Activated CD4-positive, alpha-beta memory T cell treated with anti-CD3 and anti-CD28 coated beads, Interleukin-2, amount 10 ng/mL, durations not matched to agents 7 days and 5 days (primary cell): ENCODE measurements around the gene SIL1. TPM values are rescaled to one million over a fixed set of nuclear protein-coding genes. Genes with fewer than 3 reads are reported as not detected.

Experiments used
- CTCF ChIA-PET: fragments of 350-600 bp; sonication (Branson Sonifier 250); formaldehyde crosslinking; loops from one replicate; lab custom pipeline; 2021; ENCODE audit warnings: antibody characterized with exemption, inconsistent platforms; lab: Charles Lee
- POLR2A ChIA-PET: fragments of 350-600 bp; sonication (Branson Sonifier 250); formaldehyde crosslinking; loops from one replicate; lab custom pipeline; 2021; ENCODE audit warnings: antibody characterized with exemption; lab: Charles Lee
- DNase-seq: peaks from one replicate; pipeline ENCODE4 v3.0.0-alpha.2; 2020
- H3K27ac Mint-ChIP-seq: one replicate; pipeline ENCODE4 v1.8.0; 2021; ENCODE audit warnings: mild to moderate bottlenecking, mixed read lengths
- H3K27me3 Mint-ChIP-seq: one replicate; pipeline ENCODE4 v1.8.0; 2021; ENCODE audit warnings: mixed read lengths
- H3K36me3 Mint-ChIP-seq: one replicate; pipeline ENCODE4 v1.8.0; 2021; ENCODE audit warnings: low read depth, mixed read lengths
- H3K4me1 Mint-ChIP-seq: one replicate; pipeline ENCODE4 v1.8.0; 2021; ENCODE audit warnings: mixed read lengths
- H3K4me3 Mint-ChIP-seq: one replicate; pipeline ENCODE4 v1.8.0; 2021; ENCODE audit warnings: mild to moderate bottlenecking, mixed read lengths
- H3K9me3 Mint-ChIP-seq: one replicate; pipeline ENCODE4 v1.8.0; 2021; ENCODE audit warnings: mixed read lengths
- total RNA-seq, 2 experiments: library from RNA; stranded (reverse); gene quantifications; one replicate each; pipeline ENCODE4 v1.2.3, GENCODE V29; 2021

Gene SIL1
- total RNA-seq, 2 experiments from 2014 or later: 23.1 to 39.7 TPM

DNA sequence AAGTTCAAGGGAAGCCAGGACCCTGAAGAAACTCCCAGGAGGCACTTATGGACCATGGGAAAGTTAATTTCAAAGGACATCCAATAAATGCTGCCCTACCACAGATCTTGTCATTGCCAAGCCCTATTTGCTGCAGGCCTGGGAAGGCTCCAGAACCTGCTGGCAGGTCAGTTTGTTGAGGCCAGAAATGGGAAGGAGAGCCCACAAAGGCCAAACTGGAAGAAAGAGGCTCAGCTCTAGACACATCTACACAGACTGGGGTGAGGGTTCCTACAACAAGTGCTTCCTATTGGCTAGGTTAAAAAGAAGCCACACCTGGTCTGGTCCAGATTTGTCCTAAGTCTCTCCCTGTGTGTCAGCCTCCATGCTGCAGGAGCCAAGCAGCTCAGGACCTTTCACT lies 94.4 kb downstream of the SIL1 start:
- no peak overlapping the region for H3K4me3 Mint-ChIP-seq
- no peaks in the 10 kb centered on the region for H3K27me3 Mint-ChIP-seq
- no peaks in the 10 kb centered on the region for H3K9me3 Mint-ChIP-seq
- DNase-seq: no peak
- H3K27ac Mint-ChIP-seq: no peak overlapping the region
- ChIA-PET CTCF (no interaction called here), POLR2A (no interaction called here)
- H3K4me1 Mint-ChIP-seq: no peaks in the 10 kb centered on the region
- H3K36me3 Mint-ChIP-seq: no peaks in the 10 kb centered on the region

DNA sequence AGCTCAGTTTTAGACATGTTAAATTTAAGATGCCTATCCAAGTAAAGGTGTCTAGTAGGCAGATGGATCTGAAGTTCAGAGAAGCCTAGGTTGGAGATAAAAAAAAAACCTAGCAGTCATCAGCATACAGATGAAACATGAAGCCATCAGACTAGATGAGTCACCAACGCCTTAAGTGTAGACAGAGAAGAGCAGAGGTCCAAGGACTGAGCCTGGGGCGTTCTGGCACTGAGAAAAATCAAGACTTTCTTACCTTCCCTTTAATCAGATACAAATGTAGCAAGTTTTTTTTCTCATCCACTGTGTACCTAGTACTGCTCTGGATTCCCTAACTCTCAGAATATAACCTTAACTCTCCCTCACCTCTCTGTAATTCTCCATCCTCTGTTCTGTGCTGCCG lies 97.3 kb downstream of the SIL1 start:
- POLR2A ChIA-PET: no interaction called here

GRCh38 chr5:139094154-139095131 lies 103.7 kb downstream of the SIL1 start:
- H3K27me3 Mint-ChIP-seq: no peaks in the 10 kb centered on the region
- peaks cover 9% of the 10 kb centered on the region for H3K36me3 Mint-ChIP-seq
- POLR2A ChIA-PET: no interaction called here
- no peak overlapping the region for H3K4me3 Mint-ChIP-seq
- H3K9me3 Mint-ChIP-seq: no peaks in the 10 kb centered on the region
- no peak for DNase-seq
- peaks cover 14% of the 10 kb centered on the region for H3K4me1 Mint-ChIP-seq
- CTCF ChIA-PET: no interaction called here
- H3K27ac Mint-ChIP-seq: peak overlapping the region; percentile 27

More for the DNA sequence above, 97.3 kb downstream of the SIL1 start:
- CTCF ChIA-PET: no interaction called here
- Mint-ChIP-seq H3K4me3 (no peak overlapping the region), H3K27ac (no peak overlapping the region), H3K4me1 (no peaks in the 10 kb centered on the region), H3K36me3 (no peaks in the 10 kb centered on the region), H3K9me3 (no peaks in the 10 kb centered on the region), H3K27me3 (no peaks in the 10 kb centered on the region)
- no peak for DNase-seq

GRCh38 chr5:139092741-139093343 lies 105.3 kb downstream of the SIL1 start:
- no peaks in the 10 kb centered on the region for H3K9me3 Mint-ChIP-seq
- H3K4me3 Mint-ChIP-seq: no peak overlapping the region
- no peaks in the 10 kb centered on the region for H3K27me3 Mint-ChIP-seq
- peaks cover 26% of the 10 kb centered on the region for H3K4me1 Mint-ChIP-seq
- ChIA-PET POLR2A (no interaction called here), CTCF (no interaction called here)
- H3K36me3 Mint-ChIP-seq: peaks cover 9% of the 10 kb centered on the region
- H3K27ac Mint-ChIP-seq: no peak overlapping the region
- no peak for DNase-seq

GRCh38 chr5:139091439-139092156 lies 106.6 kb downstream of the SIL1 start:
- Mint-ChIP-seq H3K27me3 (no peaks in the 10 kb centered on the region), H3K4me1 (peaks cover 29% of the 10 kb centered on the region), H3K9me3 (no peaks in the 10 kb centered on the region), H3K27ac (no peak overlapping the region), H3K4me3 (no peak overlapping the region), H3K36me3 (peaks cover 9% of the 10 kb centered on the region)
- no peak for DNase-seq
- POLR2A ChIA-PET: no interaction called here
- CTCF ChIA-PET: no interaction called here

DNA sequence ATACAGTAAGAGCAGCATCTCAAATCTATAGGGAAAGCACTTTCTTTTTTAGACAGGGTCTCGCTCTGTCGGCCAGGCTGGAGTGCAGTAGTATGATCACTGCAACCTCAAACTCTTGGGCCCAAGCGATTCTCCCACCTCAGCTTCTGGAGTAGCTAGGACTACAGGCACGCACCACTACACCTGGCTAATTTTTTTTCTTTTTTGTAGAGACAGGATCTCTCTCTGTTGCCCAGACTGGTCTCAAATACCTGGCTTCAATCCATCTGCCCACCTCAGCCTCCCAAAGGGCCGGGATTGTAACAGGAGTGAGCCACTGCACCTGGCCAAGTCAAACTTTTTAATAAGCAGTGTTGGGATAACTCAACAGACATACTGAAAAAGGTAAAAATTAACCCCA lies 107.6 kb downstream of the SIL1 start:
- CTCF ChIA-PET: no interaction called here
- no peak overlapping the region for H3K27ac Mint-ChIP-seq
- peaks cover under 1% of the 10 kb centered on the region for H3K9me3 Mint-ChIP-seq

GRCh38 chr5:139088024-139088423 lies 110.1 kb downstream of the SIL1 start:
- ChIA-PET POLR2A (interaction anchor here (1.1 kb wide), 1 partner anchor 23 kb away, joined by 3 read pairs; no protein-coding TSS in a partner anchor), CTCF (no interaction called here)
- peaks cover 15% of the 10 kb centered on the region for H3K4me1 Mint-ChIP-seq
- H3K4me3 Mint-ChIP-seq: no peak overlapping the region
- H3K27ac Mint-ChIP-seq: no peak overlapping the region
- DNase-seq: no peak
- H3K36me3 Mint-ChIP-seq: peaks cover 11% of the 10 kb centered on the region
- H3K27me3 Mint-ChIP-seq: no peaks in the 10 kb centered on the region
- peaks cover 5% of the 10 kb centered on the region for H3K9me3 Mint-ChIP-seq

More for the DNA sequence above, 107.6 kb downstream of the SIL1 start:
- Mint-ChIP-seq H3K27me3 (no peaks in the 10 kb centered on the region), H3K36me3 (peaks cover 11% of the 10 kb centered on the region), H3K4me3 (no peak overlapping the region), H3K4me1 (peaks cover 29% of the 10 kb centered on the region)
- DNase-seq: no peak
- POLR2A ChIA-PET: no interaction called here

DNA sequence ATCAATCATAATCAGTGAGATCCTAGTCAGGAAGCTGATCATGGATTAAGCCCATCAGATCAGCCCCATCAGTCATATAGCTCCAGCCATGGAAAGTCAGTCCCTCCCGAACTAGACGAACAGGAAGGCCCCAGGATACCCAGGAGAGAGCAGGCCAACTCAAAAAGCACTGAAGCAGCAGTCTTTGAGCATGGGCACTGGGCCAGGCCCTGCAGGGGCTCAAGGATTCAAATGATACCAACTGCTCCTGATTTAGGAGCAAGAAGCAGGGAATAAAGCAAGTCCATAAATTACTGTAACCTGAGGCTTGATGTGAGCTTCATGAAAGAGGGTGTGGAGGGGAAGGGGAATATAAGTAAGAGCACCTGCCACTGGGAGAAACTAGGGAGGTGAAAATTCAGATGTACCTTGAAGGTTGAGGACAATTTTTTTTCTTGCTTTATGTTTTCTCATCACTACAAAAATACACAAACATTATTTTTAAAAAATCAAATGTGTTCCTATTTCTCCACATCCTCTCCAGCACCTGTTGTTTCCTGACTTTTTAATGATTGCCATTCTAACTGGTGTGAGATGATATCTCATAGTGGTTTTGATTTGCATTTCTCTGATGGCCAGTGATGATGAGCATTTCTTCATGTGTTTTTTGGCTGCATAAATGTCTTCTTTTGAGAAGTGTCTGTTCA lies 115.2 kb downstream of the SIL1 start:
- peaks cover 6% of the 10 kb centered on the region for H3K36me3 Mint-ChIP-seq
- POLR2A ChIA-PET: interaction anchor here (0.6 kb wide), 1 partner anchor 39 kb away, joined by 3 read pairs; no protein-coding TSS in a partner anchor

DNA sequence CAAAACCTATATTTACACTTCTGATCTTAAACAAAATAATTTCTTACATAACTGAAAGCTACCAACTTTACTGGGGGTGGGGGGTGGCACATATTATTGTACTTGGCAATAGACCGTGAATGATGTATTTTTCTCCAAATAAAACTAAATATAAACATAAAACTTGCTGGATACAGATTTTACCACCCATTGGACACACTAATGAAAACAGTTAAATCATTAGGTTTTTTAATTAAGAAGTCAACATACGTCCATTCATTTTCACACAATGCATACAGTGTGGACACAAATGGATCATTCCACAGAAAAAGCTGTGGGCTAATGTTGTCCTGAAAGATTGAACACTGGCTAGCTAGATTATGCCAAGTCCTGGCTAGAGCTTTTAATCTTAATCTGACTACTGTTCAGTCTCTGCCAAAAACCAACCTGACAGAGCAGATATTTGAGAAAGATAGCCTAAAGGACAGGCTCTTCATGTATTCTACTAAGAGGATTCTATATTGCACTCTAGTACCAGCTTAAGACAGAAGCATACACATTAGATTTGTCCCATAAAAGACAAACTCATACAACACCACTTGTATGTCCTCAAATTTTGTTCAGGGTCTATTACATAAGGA lies 118.1 kb downstream of the SIL1 start:
- no peak for DNase-seq
- POLR2A ChIA-PET: no interaction called here
- no peak overlapping the region for H3K4me3 Mint-ChIP-seq
- CTCF ChIA-PET: no interaction called here
- H3K27ac Mint-ChIP-seq: no peak overlapping the region
- no peaks in the 10 kb centered on the region for H3K36me3 Mint-ChIP-seq
- H3K27me3 Mint-ChIP-seq: no peaks in the 10 kb centered on the region
- H3K4me1 Mint-ChIP-seq: no peaks in the 10 kb centered on the region
- no peaks in the 10 kb centered on the region for H3K9me3 Mint-ChIP-seq

More for the DNA sequence above, 115.2 kb downstream of the SIL1 start:
- DNase-seq: no peak
- CTCF ChIA-PET: no interaction called here
- Mint-ChIP-seq H3K4me1 (peaks cover 4% of the 10 kb centered on the region), H3K9me3 (peaks cover 5% of the 10 kb centered on the region), H3K27me3 (no peaks in the 10 kb centered on the region), H3K4me3 (no peak overlapping the region), H3K27ac (no peak overlapping the region)

DNA sequence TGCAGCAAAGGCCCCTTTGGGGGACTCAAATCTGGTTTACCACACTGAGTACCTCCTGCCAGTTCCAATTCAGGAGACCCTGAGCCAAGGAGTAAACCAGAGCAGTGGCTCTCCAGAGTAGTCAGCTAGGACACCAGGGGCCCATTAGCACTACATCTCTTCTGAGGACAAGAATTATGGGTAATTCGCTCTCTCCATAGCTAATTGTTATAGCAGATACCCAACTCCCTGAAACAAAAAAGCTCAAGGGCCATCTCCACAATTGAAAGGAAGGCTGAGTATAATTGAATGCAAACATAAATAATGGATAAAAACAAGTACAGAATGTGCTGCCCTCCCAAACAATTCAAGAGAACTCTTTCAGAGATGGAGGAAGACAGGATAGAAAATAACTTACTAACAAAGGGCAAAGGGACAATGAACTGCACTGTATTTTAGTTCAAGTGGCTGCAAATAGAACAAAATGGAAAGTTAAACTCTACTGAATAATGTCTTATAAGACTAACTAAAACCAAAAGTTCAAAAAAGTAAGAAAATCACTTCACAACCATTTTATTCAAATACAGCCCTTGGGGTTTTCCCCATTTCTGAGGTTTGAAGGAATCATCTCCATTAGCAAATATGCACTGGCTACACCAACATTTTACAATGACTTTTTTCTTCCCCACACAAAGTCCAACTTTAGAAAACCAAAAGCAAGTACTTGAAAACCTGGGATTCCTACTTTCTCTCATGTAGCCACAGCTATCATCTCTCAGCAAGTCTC lies 118.8 kb downstream of the SIL1 start:
- no peaks in the 10 kb centered on the region for H3K4me1 Mint-ChIP-seq
- no peak overlapping the region for H3K27ac Mint-ChIP-seq
- no peaks in the 10 kb centered on the region for H3K9me3 Mint-ChIP-seq
- ChIA-PET CTCF (no interaction called here), POLR2A (no interaction called here)
- no peaks in the 10 kb centered on the region for H3K36me3 Mint-ChIP-seq
- no peaks in the 10 kb centered on the region for H3K27me3 Mint-ChIP-seq
- DNase-seq: no peak
- no peak overlapping the region for H3K4me3 Mint-ChIP-seq

DNA sequence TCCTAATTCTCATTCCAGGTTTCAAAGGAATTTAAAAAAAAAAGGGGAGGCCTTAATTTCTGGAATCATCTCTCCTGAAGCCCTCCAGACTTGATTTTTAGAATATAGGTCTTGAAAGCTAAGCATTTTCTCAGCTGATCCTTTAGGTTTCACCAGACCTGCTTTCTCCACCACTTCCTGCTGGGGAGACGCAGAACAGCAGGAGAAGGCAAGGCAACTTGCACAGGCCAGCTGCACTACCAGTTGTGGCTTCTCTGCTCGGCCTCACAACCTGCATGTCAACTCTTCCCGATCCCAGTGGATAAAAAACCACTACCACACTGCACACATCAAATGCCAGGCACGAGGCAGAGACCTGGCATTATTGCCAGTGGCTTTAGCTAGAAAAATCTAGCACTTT lies 119.8 kb downstream of the SIL1 start:
- no peak for DNase-seq
- no peaks in the 10 kb centered on the region for H3K9me3 Mint-ChIP-seq
- ChIA-PET POLR2A (no interaction called here), CTCF (no interaction called here)
- H3K27me3 Mint-ChIP-seq: no peaks in the 10 kb centered on the region
- H3K36me3 Mint-ChIP-seq: no peaks in the 10 kb centered on the region
- no peak overlapping the region for H3K4me3 Mint-ChIP-seq
- H3K27ac Mint-ChIP-seq: no peak overlapping the region
- no peaks in the 10 kb centered on the region for H3K4me1 Mint-ChIP-seq

DNA sequence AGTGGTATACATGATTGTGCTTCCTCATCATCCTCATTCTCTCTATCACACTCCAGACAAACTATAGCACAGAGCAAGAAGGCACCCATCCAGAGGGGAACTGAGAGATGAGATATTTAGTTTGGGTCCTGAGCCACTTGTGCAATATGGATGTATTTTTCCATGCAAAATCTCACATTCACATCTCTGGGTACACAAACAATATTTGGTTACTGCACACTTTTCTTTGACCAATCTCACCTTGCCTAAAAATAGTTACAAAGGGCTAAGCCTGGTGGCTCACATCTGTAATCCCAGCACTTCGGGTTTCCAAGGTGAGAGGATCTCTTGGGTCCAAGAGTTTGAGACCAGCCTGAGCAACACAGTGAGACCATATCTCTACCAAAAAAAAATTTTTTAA lies 120.3 kb downstream of the SIL1 start:
- Mint-ChIP-seq H3K9me3 (no peaks in the 10 kb centered on the region), H3K4me3 (no peak overlapping the region), H3K4me1 (no peaks in the 10 kb centered on the region), H3K36me3 (no peaks in the 10 kb centered on the region), H3K27ac (no peak overlapping the region), H3K27me3 (no peaks in the 10 kb centered on the region)
- DNase-seq: no peak
- ChIA-PET CTCF (no interaction called here), POLR2A (no interaction called here)
